ENCODE results near the gene PHACTR1. TPM values are rescaled to one million over a fixed set of nuclear protein-coding genes. Genes with fewer than 3 reads are reported as not detected.

Gene PHACTR1
- total RNA-seq, 1 experiment from 2014 or later, result 0.05 TPM

GRCh38 chr6:12849809-12850198, 133.2 kb downstream of the PHACTR1 start:
- Histone ChIP-seq H3K9me3 (ENCODE audit: control insufficient read depth, insufficient read depth, low read depth, low read length) (no peaks in the 10 kb centered on the region), H3K27ac (ENCODE audit: low read length) (no peak overlapping the region), H3K4me1 (ENCODE audit: control insufficient read depth, insufficient read depth, low read length) (no peaks in the 10 kb centered on the region), H3K36me3 (ENCODE audit: control insufficient read depth, insufficient read depth, low read length) (no peaks in the 10 kb centered on the region; the same call in 1 of the 2 replicates), H3K27me3 (ENCODE audit: control insufficient read depth, insufficient read depth, low read length) (peaks cover 5% of the 10 kb centered on the region; the same call in 1 of the 2 replicates), H3K4me3 (ENCODE audit: low read depth in 2 of 2, low read length in 2 of 2) (no peak overlapping the region)
- ATAC-seq, result no peak
- CTCF ChIA-PET, result no interaction called here
- TF ChIP-seq CTCF (IDR thresholded peaks at IDR 0.05) (no peak), REST (IDR thresholded peaks at IDR 0.05; ENCODE audit: insufficient read depth in 1 of 2, low read depth in 2 of 2, low read length in 1 of 2) (no peak), SIN3A (IDR thresholded peaks at IDR 0.05; ENCODE audit: borderline replicate concordance, insufficient read depth, low read depth, low read length) (no peak), POLR2AphosphoS5 (IDR thresholded peaks at IDR 0.05; ENCODE audit: low read depth, low read length) (no peak), TCF7L2 (IDR thresholded peaks at IDR 0.05; ENCODE audit: low read depth, low read length) (no peak)
- POLR2A ChIA-PET, result no interaction called here
- BruUV-seq (replicated peaks), result no TSS peak
- DNase-seq (ENCODE audit: low read depth, low spot score), result no peak
- intact Hi-C loops (cut with micrococcal nuclease; ENCODE audit: unreplicated experiment) (no loop called here), in situ Hi-C loops (cut with HindIII; ENCODE audit: low pct_unique_long_range_greater_than_20kb, low sequenced_read_pairs) (no loop called here)

- Histone ChIP-seq H3K36me3 (ENCODE audit: control insufficient read depth, insufficient read depth, low read length) (no peaks in the 10 kb centered on the region; the same call in 1 of the 2 replicates), H3K27me3 (ENCODE audit: control insufficient read depth, insufficient read depth, low read length) (peaks cover 5% of the 10 kb centered on the region; the same call in 1 of the 2 replicates), H3K9me3 (ENCODE audit: control insufficient read depth, insufficient read depth, low read depth, low read length) (no peaks in the 10 kb centered on the region), H3K4me1 (ENCODE audit: control insufficient read depth, insufficient read depth, low read length) (no peaks in the 10 kb centered on the region), H3K27ac (ENCODE audit: low read length) (no peak overlapping the region), H3K4me3 (ENCODE audit: low read depth in 2 of 2, low read length in 2 of 2) (no peak overlapping the region)
- in situ Hi-C loops (cut with HindIII; ENCODE audit: low pct_unique_long_range_greater_than_20kb, low sequenced_read_pairs), result no loop called here
- TF ChIP-seq POLR2AphosphoS5 (IDR thresholded peaks at IDR 0.05; ENCODE audit: low read depth, low read length), result no peak
- no peak for TF ChIP-seq REST (IDR thresholded peaks at IDR 0.05; ENCODE audit: insufficient read depth in 1 of 2, low read depth in 2 of 2, low read length in 1 of 2)
- TF ChIP-seq SIN3A (IDR thresholded peaks at IDR 0.05; ENCODE audit: borderline replicate concordance, insufficient read depth, low read depth, low read length), result no peak
- no peak for TF ChIP-seq TCF7L2 (IDR thresholded peaks at IDR 0.05; ENCODE audit: low read depth, low read length)
- TF ChIP-seq CTCF (IDR thresholded peaks at IDR 0.05), result no peak
- ATAC-seq (no peak), DNase-seq (ENCODE audit: low read depth, low spot score) (no peak)
- no TSS peak for BruUV-seq (replicated peaks)
- CTCF ChIA-PET, result no interaction called here
- POLR2A ChIA-PET, result no interaction called here
- intact Hi-C loops (cut with micrococcal nuclease; ENCODE audit: unreplicated experiment), result no loop called here
Observed at GRCh38 chr6:12851123-12851695, 134.6 kb downstream of the PHACTR1 start.
